GM18951 (cell line): ENCODE measurements around the gene MAPK8.

Experiments
- POLR2A ChIP-seq: IDR thresholded peaks from 4 replicates; pipeline ENCODE4 v1.6.1; 2011; ENCODE audit warnings: mild to moderate bottlenecking; ENCODE audit not compliant: insufficient read length, insufficient read depth; ENCODE audit errors: extremely low read depth
- in situ Hi-C: fragments of 300-500 bp; cut with MboI; formaldehyde crosslinking; loops from one replicate; pipeline ENCODE4 v1.12.0; 2022; ENCODE audit warnings: low sequenced_read_pairs, mixed read lengths, inconsistent platforms; ENCODE audit not compliant: unreplicated experiment

MAPK8 gene

GRCh38 chr10:48358838-48359237 is 52.4 kb downstream of the MAPK8 start:
- TF ChIP-seq POLR2A = no peak
- in situ Hi-C loops = no loop called here

- in situ Hi-C loops = loop anchor here (10.0 kb wide), 1 partner anchor 144 kb away; no protein-coding TSS in a partner anchor
- no peak for TF ChIP-seq POLR2A
Observed at GRCh38 chr10:48361176-48361575, 54.7 kb downstream of the MAPK8 start.

- TF ChIP-seq POLR2A = no peak
- in situ Hi-C loops = loop anchor here (10.0 kb wide), 1 partner anchor 141 kb away; no protein-coding TSS in a partner anchor
Observed at GRCh38 chr10:48363617-48364355, 57.3 kb downstream of the MAPK8 start.

GRCh38 chr10:48364659-48365405 is 58.4 kb downstream of the MAPK8 start:
- in situ Hi-C loops = loop anchor here (10.0 kb wide), 1 partner anchor 140 kb away; no protein-coding TSS in a partner anchor
- no peak for TF ChIP-seq POLR2A

GRCh38 chr10:48365668-48366067 is 59.2 kb downstream of the MAPK8 start:
- in situ Hi-C loops = loop anchor here (10.0 kb wide), 1 partner anchor 139 kb away; no protein-coding TSS in a partner anchor
- no peak for TF ChIP-seq POLR2A

GRCh38 chr10:48366261-48366660 is 59.8 kb downstream of the MAPK8 start:
- in situ Hi-C loops = loop anchor here (10.0 kb wide), 1 partner anchor 139 kb away; no protein-coding TSS in a partner anchor
- TF ChIP-seq POLR2A = no peak

- no peak for TF ChIP-seq POLR2A
- in situ Hi-C loops = loop anchor here (10.0 kb wide), 1 partner anchor 135 kb away; no protein-coding TSS in a partner anchor
Observed at GRCh38 chr10:48369501-48369900, 63.0 kb downstream of the MAPK8 start.

- TF ChIP-seq POLR2A = no peak
- in situ Hi-C loops = no loop called here
Observed at GRCh38 chr10:48377751-48378530, 71.5 kb downstream of the MAPK8 start.

- in situ Hi-C loops = no loop called here
Observed at GRCh38 chr10:48378675-48379074, 72.2 kb downstream of the MAPK8 start.

GRCh38 chr10:48381971-48382370 is 75.5 kb downstream of the MAPK8 start:
- in situ Hi-C loops = no loop called here
- TF ChIP-seq POLR2A = no peak

More at GRCh38 chr10:48378675-48379074, 72.2 kb downstream of the MAPK8 start:
- no peak for TF ChIP-seq POLR2A

- no peak for TF ChIP-seq POLR2A
- in situ Hi-C loops = no loop called here
Observed at GRCh38 chr10:48382982-48383381, 76.5 kb downstream of the MAPK8 start.

- in situ Hi-C loops = no loop called here
Observed at GRCh38 chr10:48383393-48383792, 76.9 kb downstream of the MAPK8 start.

GRCh38 chr10:48384699-48384982 is 78.2 kb downstream of the MAPK8 start:
- no peak for TF ChIP-seq POLR2A
- in situ Hi-C loops = no loop called here

More at GRCh38 chr10:48383393-48383792, 76.9 kb downstream of the MAPK8 start:
- TF ChIP-seq POLR2A = no peak
